Astrocyte of the cerebellum (primary cell): ENCODE measurements around the gene THAP4.
A peak's percentile ranks its signal among the peaks of the same experiment; 100 is the strongest.

Experiments
- DNase-seq: peaks from one replicate; pipeline ENCODE4 v3.0.0-alpha.2; 2011; ENCODE audit warnings: low read depth
- H3K4me3 ChIP-seq: 2 replicates; pipeline ENCODE4 v1.5.1; 2011; ENCODE audit warnings: mild to moderate bottlenecking, low read depth, low read length, moderate library complexity
- CTCF ChIP-seq: IDR thresholded peaks from 2 replicates; pipeline ENCODE4 v1.5.1; 2012; ENCODE audit warnings: low read length, low read depth, moderate library complexity, mild to moderate bottlenecking; ENCODE audit errors: missing control alignments
- in situ Hi-C: cut with HindIII; loops from 2 replicates; pipeline ENCODE4 v1.10.0; 2017; ENCODE audit warnings: low sequenced_read_pairs

Gene THAP4

GRCh38 chr2:241635756-241636155, 1.2 kb downstream of the THAP4 start:
- no peak for TF ChIP-seq CTCF
- H3K4me3 ChIP-seq: peak overlapping the region; percentile 86
- no peak for DNase-seq
- in situ Hi-C loops: no loop called here

DNA sequence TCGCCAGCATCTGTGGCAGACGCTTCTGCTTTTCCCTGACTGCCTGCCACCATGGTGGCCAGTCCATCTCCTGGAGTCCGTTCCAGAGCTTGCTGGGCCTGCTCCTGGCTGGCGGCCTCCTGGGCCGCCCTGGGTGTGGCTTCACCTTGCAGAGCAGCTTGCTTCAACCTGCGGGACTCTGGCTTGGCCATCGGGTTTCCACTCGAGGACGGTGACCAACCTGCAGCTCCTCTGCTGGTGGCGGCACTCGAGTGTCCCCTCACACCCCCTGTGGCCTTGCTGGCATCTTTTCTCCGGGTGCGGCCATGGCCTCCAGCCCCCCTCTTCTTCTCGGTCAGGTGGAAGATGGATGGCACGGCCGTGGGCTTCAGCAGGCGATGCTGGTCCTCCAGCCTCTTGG, 3.4 kb downstream of the THAP4 start:
- in situ Hi-C loops: no loop called here
- no peak for DNase-seq
- no peak for TF ChIP-seq CTCF
- H3K4me3 ChIP-seq: no peak overlapping the region

DNA sequence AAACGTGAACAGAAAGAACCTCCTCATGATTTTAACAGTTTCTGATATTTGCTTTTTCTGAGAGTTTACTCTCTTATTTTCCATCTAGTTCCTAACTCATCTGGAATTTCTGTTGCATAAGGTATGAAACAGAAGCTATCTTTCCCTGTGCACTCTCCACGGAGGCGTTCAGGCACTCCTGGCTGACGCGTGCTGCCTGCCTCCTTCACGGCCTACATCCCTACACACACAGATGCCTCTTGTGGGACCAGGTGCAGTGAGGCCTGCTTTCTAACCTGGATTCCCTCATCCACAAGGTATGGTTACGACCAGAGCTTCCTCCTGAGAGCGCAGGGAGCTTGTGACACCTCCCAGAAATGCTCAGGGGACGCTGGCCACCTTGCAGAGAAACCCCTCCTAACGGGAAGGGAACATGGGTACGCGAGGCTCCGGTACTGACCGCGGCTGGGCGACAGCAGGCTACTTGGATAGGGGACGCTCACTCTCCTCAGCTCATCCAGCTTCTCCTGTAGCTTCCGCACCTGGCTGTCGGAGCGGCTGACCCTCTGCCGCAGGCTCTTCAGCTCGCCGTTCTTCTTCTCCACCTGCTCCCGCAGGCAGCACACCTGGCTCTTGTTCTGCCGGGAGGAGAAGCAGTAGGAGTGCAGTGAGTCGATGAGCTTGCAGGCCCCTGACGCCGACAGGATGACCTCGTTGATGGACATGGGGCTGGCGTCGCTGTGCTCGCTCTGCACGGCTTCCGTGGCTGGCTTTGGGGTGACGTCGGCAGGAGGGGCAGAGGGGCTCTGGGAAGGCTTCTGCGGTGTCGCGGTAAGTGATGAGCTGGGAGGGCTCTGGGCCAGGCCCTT, 4.3 kb downstream of the THAP4 start:
- DNase-seq: no peak
- in situ Hi-C loops: no loop called here
- no peak overlapping the region for H3K4me3 ChIP-seq
- no peak for TF ChIP-seq CTCF

DNA sequence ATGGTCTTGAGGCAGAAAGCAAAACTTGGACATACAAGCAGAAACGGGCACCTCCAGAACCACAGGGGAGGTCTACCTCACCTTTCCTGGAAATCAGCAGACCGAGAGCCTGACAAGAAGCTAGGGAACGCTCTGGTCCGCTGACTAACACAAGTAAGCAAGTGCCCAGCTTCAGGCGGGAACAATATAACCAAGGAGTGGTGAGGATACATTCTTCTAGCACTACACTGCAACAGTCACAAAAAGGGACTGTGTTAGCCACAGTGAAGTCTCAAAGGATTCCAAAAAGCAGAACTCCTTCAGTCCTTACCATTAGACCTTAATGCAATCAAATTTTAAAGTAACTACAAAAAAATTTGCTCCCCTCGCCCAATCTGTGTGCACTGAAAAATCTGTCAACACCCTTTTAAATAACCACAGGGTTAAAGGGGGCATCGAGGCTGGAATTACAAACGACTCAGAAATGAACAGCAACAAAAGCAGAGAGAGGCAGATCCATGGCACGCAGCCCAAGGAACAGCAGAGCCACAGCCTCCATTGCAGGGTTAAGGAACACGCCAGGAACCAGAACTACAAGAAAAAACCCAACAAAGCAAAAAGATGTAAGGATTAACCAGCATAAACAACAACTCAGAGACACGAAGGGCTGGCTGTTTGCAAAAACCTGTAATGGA, 7.1 kb downstream of the THAP4 start:
- in situ Hi-C loops: no loop called here
- no peak overlapping the region for H3K4me3 ChIP-seq

DNA sequence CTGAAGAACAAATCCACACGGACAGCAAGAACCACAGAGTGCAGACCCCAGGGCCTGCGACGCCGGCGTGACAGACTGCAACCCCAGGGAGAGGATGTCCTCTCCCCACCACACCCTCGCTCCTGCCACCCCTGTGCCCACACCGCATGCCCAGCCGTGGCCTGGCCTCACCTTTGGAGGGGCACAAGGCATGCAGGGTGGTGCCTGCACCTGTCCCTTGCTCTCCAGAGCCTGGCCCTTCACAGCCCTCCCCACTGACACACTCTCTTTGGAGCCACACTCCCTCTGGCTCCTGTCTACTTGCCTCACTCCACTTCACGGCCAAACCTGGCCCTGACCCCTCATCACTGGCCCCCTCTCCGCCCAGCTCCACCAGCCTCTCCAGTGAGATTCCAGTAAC, 9.3 kb downstream of the THAP4 start:
- H3K4me3 ChIP-seq: no peak overlapping the region
- TF ChIP-seq CTCF: no peak
- no peak for DNase-seq
- in situ Hi-C loops: no loop called here

More for the DNA sequence above, 7.1 kb downstream of the THAP4 start:
- no peak for TF ChIP-seq CTCF
- no peak for DNase-seq

DNA sequence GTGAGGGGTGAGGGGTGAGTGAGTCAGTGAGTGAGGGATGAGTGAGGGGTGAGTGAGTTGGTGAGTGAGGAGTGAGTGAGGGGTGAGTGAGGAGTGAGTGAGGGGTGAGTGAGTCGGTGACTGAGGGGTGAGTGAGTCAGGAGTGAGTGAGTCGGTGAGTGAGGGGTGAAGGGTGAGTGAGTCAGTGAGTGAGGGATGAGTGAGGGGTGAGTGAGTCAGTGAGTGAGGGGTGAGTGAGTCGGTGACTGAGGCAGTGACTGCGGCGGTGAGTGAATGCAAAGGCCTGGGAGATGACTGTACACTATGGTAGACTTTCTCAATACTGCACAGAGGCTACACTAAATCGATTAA, 16.6 kb downstream of the THAP4 start:
- no peak for TF ChIP-seq CTCF
- H3K4me3 ChIP-seq: no peak overlapping the region
- in situ Hi-C loops: no loop called here
- no peak for DNase-seq
